AG10803 (cell line): ENCODE results near the gene CAPN13.
A peak's percentile ranks its signal among the peaks of the same experiment; 100 is the strongest.

Experiments used
- DNase-seq: peaks from one replicate; pipeline ENCODE4 v3.0.0; 2010; ENCODE audit warnings: low read depth
- H3K4me3 ChIP-seq: 2 replicates; pipeline ENCODE4 v1.5.1; 2011; ENCODE audit warnings: mild to moderate bottlenecking, low read length, control low read depth
- TF ChIP-seq, protein P1 (sequence below): conservative IDR thresholded peaks from 2 replicates; pipeline ENCODE4 v1.5.1; 2011; ENCODE audit warnings: mild to moderate bottlenecking, low read length, control low read depth, inconsistent platforms

CAPN13 gene

GRCh38 chr2:30716123-30716900 is 90.9 kb downstream of the CAPN13 start:
- TF ChIP-seq, protein P1, sequence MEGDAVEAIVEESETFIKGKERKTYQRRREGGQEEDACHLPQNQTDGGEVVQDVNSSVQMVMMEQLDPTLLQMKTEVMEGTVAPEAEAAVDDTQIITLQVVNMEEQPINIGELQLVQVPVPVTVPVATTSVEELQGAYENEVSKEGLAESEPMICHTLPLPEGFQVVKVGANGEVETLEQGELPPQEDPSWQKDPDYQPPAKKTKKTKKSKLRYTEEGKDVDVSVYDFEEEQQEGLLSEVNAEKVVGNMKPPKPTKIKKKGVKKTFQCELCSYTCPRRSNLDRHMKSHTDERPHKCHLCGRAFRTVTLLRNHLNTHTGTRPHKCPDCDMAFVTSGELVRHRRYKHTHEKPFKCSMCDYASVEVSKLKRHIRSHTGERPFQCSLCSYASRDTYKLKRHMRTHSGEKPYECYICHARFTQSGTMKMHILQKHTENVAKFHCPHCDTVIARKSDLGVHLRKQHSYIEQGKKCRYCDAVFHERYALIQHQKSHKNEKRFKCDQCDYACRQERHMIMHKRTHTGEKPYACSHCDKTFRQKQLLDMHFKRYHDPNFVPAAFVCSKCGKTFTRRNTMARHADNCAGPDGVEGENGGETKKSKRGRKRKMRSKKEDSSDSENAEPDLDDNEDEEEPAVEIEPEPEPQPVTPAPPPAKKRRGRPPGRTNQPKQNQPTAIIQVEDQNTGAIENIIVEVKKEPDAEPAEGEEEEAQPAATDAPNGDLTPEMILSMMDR = no peak
- DNase-seq = no peak
- no peak overlapping the region for H3K4me3 ChIP-seq

- H3K4me3 ChIP-seq = no peak overlapping the region
- peak; percentile 15 for DNase-seq
- TF ChIP-seq, protein P1 = no peak
Observed at GRCh38 chr2:30714811-30715709, 92.2 kb downstream of the CAPN13 start.

GRCh38 chr2:30713698-30714097 is 93.5 kb downstream of the CAPN13 start:
- no peak overlapping the region for H3K4me3 ChIP-seq
- TF ChIP-seq, protein P1 = no peak
- no peak for DNase-seq

DNA sequence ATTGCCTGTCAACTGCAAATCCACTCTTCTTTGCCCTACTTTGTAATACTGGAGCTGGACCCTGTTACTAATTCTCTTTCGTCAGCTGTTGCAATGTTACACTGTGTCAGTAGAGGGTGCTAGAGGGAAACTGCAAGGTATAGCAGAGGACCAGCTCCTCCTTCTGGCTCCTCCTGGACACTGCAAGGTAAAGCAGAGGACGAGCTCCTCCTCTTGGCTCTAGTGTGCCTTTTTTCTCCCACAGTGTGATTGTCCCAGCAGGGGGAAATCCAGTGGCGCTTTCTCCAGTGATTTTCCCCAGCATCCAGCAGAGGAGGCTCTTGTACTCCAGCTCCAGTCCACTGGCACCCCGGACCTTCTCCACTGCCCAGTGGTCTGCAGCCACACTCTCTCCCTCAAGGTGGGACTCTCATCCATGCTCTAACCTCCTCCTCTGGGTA is 95.6 kb downstream of the CAPN13 start:
- H3K4me3 ChIP-seq = no peak overlapping the region
- TF ChIP-seq, protein P1 = peak; percentile 100
- peak; percentile 88 for DNase-seq

DNA sequence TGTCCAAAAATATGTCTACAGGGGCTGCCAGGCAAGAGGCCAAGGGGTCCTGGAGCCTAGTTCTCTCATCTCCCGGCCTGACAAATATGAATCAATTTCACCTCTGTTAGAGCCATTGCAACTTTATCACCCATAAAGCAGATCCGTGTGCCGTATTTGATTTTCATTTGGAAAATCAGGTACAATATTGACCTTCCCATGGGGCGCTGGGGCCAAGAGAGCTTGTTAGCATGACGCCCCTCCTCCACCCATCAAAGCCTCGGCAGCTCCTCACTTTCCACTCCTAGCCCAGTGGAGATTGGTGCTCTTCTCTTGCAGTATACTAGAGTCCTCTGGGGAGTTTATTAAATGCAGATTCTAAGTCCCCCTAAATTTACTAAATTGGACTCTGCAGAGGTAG is 96.8 kb downstream of the CAPN13 start:
- H3K4me3 ChIP-seq = no peak overlapping the region
- TF ChIP-seq, protein P1 = no peak
- DNase-seq = no peak

GRCh38 chr2:30710016-30710415 is 97.2 kb downstream of the CAPN13 start:
- TF ChIP-seq, protein P1 = no peak
- no peak overlapping the region for H3K4me3 ChIP-seq

More at GRCh38 chr2:30710016-30710415, 97.2 kb downstream of the CAPN13 start:
- DNase-seq = no peak
